NCI-H128 (cell line): Measurements from ENCODE around the gene UBAC1.

Experiments
- DNase-seq: peaks from one replicate; lab custom pipeline; 2025; ENCODE audit not compliant: unreplicated experiment; lab: John Stamatoyannopoulos, UW

The UBAC1 gene

GRCh38 chr9:135993765-135994500, 32.8 kb upstream of the UBAC1 start:
- DNase-seq: no peak

- DNase-seq: no peak
These were observed 32.2 kb upstream of the UBAC1 start for GRCh38 chr9:135993409-135993742.

GRCh38 chr9:135992486-135993408, 31.6 kb upstream of the UBAC1 start:
- DNase-seq: no peak

- DNase-seq: no peak
These were observed 30.6 kb upstream of the UBAC1 start for GRCh38 chr9:135991771-135992170.

- no peak for DNase-seq
These were observed 29.6 kb upstream of the UBAC1 start for GRCh38 chr9:135990468-135991429.

- DNase-seq: no peak
These were observed 28.7 kb upstream of the UBAC1 start for GRCh38 chr9:135989722-135990467.

- DNase-seq: no peak
These were observed 28.0 kb upstream of the UBAC1 start for GRCh38 chr9:135989157-135989556.

- DNase-seq: no peak
These were observed 27.3 kb upstream of the UBAC1 start for GRCh38 chr9:135988493-135988892.

- DNase-seq: no peak
These were observed 26.7 kb upstream of the UBAC1 start for GRCh38 chr9:135987838-135988404.

- no peak for DNase-seq
These were observed 25.4 kb upstream of the UBAC1 start for GRCh38 chr9:135986605-135987004.

GRCh38 chr9:135985889-135986288, 24.7 kb upstream of the UBAC1 start:
- no peak for DNase-seq

GRCh38 chr9:135985459-135985774, 24.2 kb upstream of the UBAC1 start:
- DNase-seq: no peak

GRCh38 chr9:135984072-135984710, 23.0 kb upstream of the UBAC1 start:
- DNase-seq: no peak

- no peak for DNase-seq
These were observed 22.3 kb upstream of the UBAC1 start for GRCh38 chr9:135983208-135984071.

GRCh38 chr9:135982499-135983207, 21.5 kb upstream of the UBAC1 start:
- no peak for DNase-seq

- no peak for DNase-seq
These were observed 19.9 kb upstream of the UBAC1 start for GRCh38 chr9:135980926-135981630.

- DNase-seq: no peak
These were observed 18.5 kb upstream of the UBAC1 start for GRCh38 chr9:135979547-135980166.
